Left colon (tissue), 2 donors: ENCODE results near the gene INCENP. TPM values are rescaled to one million over a fixed set of nuclear protein-coding genes. Genes with fewer than 3 reads are reported as not detected.
"Not testable (repeated sequence)": the region's sequence is repeated elsewhere in the genome, so short reads cannot be mapped to it uniquely, and the experiment has no call there.

ENCODE experiments used
- ATAC-seq: fragments of 200-7000 bp; cut with Tn5 transposase; one replicate; pipeline ENCODE4 v1.9.1; 2020; ENCODE audit warnings: mild to moderate bottlenecking, moderate library complexity
- DNase-seq, 2 donors: peaks; one replicate each; pipeline ENCODE4 v3.0.0-alpha.2; 2020
- intact Hi-C, 2 donors: fragments of 100-400 bp; cut with DNase I in 1 of 2; cut with micrococcal nuclease in 1 of 2; formaldehyde crosslinking; loops; one replicate each; pipeline versions ENCODE4 v1.11.2 to v1.14.0; 2022; cut with DNase I, micrococcal nuclease
- long read RNA-seq: library from polyadenylated mRNA; unstranded; transcript quantifications from one replicate; pipeline ENCODE4 v2.0.0, GENCODE V29; 2021
- total RNA-seq, 2 donors: library from RNA; stranded (reverse); fragmentation: NEBNext Ultra II Directional; extraction: Animal tissue kit (Norgen Biotek cat#: 25700); gene quantifications; one replicate each; pipeline ENCODE4 v1.2.1, GENCODE V29; 2021
- donor health status: DM: no; HTN: no; CAD: no.
- donor health status: DM: yes; HTN: yes; CAD: no.

The INCENP gene
- total RNA-seq: 10 to 100 TPM; 23.1 to 29.3 TPM
- long read RNA-seq, partial matches to known transcripts: 1 of 1 reads
- long read RNA-seq, other reads (novel, unspliced or antisense): 0 of 1 reads

DNA sequence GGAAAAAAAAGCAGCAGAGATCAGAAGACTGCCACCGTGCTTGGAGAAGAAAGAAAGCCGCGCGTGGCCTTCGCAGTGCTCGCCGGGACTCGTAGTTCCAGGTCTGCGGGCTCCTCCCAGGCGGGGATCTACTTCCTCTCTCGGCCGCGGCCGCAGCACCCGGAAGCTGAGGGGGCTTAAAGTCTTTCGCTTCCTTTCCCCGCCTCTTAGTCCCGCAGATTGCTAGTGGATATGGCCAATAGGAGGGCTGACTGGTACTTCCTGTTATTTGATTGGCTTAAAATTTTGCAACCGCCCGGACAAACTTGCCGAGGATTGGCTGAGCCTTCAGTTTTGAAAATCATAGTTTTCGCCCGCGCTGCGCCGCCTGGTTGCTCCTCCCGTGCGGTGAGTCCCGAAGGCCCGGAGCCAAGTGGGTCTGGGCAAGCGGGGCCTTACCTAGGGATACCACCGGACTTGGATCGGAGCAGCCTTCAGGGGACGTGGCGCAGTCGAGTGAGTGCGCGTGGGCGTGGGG is at the start of gene INCENP:
Gene INCENP, plus strand, starts transcription at position 343 of the 517 bp plus-strand sequence. CDS start 4,151 bp downstream, outside the sequence.
- DNase-seq (peak; percentile 95 to 97), ATAC-seq (peak; percentile 98)
- intact Hi-C loops: no loop called here

DNA sequence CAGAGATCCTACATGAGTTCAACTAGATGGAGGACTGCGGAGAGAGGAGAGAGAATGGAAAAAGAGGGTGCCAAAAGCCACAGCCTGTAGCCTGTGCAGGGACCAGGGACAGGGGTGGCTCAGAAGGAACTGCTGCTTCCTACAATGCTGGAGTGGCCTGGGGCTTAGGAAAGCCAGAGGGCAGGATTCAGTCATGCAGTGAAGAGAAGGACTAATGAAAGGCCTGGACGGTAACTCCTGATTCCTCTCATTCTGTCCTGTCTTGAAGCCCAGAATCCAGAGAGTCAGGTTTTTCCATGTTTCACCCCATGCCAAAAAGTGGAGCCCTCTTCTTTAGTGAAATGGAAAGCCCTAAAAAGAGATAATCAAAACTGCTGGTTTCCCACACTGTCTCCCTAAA is 48.4 kb upstream of the INCENP start:
- DNase-seq (no peak), ATAC-seq (no peak)
- intact Hi-C loops: no loop called here

DNA sequence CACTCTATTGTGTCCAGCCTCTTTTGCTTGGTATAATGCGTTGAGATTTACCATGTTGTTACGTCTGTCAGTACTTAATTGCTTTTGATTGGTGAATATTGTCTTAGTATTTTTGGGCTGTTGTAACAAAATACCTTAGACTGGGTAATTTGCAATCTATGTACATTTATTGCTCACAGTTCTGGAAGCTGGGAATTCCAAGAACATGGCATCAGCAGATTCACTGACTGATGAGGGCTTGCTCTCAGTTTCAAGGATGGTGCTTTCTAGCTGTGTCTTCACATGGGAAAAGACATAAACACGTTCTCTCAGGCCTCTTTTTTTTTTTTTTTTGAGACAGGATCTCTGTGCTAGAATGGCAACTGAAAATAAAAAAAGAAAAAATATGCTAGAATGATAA is 46.7 kb upstream of the INCENP start:
- ATAC-seq (no peak), DNase-seq (no peak)
- intact Hi-C loops: no loop called here

DNA sequence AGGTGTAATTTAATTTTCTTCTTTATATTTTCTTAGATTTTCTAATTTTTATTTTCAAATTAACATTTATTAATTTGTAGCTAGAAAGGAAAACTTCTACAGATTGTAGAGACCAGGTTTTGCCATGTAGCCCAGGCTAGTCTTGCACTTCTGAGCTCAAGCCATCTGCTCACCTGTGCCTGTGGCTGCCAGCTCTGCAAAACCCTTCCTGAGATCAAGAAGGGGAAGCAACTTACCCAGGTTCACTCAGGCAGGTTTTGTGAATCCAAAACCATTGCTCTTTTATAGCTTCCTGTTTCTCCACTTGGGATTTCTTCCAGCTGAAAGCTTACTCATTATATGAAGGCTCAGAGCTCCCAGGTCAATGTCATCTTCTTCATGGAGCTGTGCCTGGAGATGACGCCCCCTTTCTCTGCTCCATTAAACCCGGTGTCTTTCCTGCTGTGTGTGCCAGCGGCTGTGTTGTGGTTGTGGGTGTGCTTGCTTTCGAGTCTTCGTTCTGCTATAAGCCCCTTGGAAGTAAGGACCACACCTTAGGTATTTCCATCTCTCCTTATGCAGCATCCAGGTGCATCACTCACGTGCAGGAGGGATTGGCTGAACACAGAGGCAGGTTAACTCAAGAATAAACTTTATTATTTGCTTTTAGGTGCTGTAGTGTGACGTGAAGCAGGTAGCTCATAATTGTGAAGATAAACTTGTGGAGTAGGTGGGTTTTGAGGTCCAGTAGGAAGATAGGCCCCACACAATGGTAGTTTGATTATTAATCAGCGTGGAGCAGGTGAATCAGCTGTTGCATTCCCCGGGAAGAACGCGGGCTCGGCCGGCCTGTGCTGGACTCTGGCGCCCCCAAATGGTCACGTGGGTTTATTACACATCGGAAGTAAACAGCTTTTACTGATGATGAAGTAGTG is 42.2 kb upstream of the INCENP start:
- DNase-seq (peak; percentile 53 to 79), ATAC-seq (peak; percentile 87)
- intact Hi-C loops: loop anchor here (2.0 to 10.0 kb wide), 3 partner anchors 137 to 187 kb away; partner anchors contain the start of gene FADS3 (in 1 of the 2)

DNA sequence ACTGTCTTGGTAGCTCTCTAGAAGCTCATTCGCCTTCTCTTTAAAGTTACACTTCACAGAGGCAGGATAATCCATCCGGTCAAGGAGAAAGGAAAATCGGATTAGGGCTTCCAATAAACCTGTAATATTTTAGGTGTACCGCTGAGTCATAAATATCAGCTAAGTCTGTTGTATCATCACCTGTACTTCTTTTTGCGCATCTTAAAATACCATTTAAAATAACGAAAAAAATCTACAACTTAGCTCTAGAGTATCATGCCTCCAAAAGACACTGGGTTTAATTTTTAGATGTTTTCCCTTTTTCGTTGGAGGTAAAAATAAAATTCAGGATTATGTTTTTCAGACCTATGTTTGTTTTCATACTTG is 41.5 kb upstream of the INCENP start:
- no peak for DNase-seq
- intact Hi-C loops: loop anchor here (10.0 kb wide), 2 partner anchors 137 to 187 kb away; partner anchors contain the start of gene FADS3 (in 1 of the 2)
- no peak for ATAC-seq

DNA sequence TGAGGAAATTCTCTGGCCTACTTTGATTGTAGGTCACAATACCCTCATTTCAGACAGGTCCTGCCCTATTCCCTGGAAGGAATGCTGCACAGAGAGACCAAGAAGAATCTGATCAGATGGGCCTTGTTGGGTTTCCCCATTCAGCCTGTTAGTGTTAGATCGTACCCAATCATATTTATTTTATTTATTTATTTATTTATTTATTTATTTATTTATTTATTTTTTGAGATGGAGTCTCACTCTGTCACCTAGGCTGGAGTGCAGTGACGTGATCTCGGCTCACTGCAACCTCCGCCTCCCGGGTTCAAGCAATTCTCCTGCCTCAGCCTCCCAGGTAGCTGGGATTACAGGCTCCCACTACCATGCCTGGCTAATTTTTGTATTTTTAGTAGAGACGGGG is 39.0 kb upstream of the INCENP start:
- intact Hi-C loops: loop anchor here (10.0 kb wide), 2 partner anchors 140 to 190 kb away; partner anchors contain the start of gene FADS3 (in 1 of the 2)
- ATAC-seq, DNase-seq: not testable (repeated sequence)

DNA sequence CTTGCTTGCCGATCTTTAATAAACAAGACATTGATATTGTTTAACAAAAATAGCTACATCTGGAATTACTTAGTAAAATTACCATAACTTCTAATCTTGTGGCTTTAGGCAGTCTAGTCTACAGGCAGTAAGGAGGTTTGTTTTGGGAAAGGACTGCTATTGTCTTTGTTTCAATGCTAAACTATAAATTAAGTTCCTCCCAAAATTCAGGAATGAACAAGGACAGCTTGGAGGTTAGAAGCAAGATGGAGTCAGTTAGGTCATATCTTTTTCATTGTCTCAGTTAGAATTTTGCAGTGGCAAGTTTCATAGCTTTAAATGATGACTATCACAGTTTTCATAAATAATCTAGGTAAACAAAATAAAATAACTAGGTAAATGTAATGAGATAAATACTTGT is 36.1 kb upstream of the INCENP start:
- ATAC-seq: no peak
- intact Hi-C loops: loop anchor here (10.0 kb wide), 2 partner anchors 143 to 193 kb away; partner anchors contain the start of gene FADS3 (in 1 of the 2)
- DNase-seq: no peak

DNA sequence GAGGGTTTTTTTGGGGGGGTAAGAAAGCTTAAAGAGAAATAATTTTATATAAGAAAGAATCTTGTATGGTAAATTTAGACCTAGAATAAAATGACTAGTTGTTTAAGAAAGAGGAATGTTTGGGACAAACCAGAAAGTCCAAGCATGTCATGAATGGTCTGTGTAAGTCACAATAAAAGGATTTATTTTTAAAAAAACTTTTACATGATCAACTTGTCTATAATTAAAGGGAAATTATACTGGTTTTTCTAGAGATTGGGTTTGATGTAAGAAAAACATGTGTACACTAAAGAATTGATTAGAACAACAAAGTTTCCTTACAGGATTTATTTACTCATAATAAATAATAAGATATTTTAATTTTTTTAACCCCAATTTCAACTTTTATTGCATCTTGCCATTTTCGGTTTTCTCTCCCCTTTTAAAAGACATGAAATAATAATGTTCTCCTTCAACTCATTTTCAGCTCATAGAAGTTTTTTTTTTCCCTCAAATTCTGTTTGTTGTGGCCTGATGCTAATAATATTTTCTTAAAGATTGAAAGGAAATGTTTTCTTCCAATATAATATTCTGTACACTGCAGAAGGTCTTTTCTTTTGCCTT is 35.4 kb upstream of the INCENP start:
- intact Hi-C loops: loop anchor here (10.0 kb wide), 2 partner anchors 144 to 194 kb away; partner anchors contain the start of gene FADS3 (in 1 of the 2)
- DNase-seq (no peak), ATAC-seq (no peak)

DNA sequence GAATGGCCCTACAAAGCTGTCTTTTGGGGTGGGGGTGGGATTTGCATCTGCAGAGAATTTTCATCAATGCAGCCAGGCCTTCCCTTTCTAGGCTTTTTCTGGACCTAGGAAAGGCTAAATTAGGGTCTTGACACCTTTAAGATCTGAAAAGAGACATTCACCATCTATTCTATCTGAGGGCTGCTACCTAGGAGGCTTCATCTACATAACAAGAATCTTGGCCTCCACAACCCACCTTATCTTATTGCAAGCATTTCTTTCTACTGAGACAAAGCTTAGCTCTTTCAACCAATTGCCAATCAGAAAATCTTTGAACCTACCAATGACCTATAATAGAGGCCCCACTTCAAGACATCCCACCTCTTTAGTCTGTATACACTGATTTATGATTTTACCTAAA is 20.7 kb upstream of the INCENP start:
- DNase-seq (no peak), ATAC-seq (no peak)
- intact Hi-C loops: no loop called here

DNA sequence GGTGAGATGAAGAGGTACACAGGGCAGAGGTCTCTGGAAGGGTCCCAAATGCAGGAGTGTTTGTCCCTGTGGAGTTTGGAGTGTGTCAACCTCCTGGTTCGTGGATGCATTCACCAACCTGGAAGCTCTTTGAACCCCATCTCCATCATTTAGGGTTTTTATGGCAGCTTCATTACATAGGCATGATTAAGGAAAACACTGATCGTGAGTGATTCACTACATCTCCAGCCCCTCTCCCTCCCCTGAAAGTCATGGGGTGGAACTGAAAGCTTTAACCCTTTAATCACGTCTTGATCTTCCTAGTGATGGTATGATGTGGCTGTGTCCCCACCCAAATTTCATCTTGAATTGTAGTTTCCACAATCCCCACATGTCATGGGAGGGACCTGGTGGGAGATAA is 19.8 kb upstream of the INCENP start:
- intact Hi-C loops: no loop called here
- DNase-seq (no peak), ATAC-seq (no peak)

DNA sequence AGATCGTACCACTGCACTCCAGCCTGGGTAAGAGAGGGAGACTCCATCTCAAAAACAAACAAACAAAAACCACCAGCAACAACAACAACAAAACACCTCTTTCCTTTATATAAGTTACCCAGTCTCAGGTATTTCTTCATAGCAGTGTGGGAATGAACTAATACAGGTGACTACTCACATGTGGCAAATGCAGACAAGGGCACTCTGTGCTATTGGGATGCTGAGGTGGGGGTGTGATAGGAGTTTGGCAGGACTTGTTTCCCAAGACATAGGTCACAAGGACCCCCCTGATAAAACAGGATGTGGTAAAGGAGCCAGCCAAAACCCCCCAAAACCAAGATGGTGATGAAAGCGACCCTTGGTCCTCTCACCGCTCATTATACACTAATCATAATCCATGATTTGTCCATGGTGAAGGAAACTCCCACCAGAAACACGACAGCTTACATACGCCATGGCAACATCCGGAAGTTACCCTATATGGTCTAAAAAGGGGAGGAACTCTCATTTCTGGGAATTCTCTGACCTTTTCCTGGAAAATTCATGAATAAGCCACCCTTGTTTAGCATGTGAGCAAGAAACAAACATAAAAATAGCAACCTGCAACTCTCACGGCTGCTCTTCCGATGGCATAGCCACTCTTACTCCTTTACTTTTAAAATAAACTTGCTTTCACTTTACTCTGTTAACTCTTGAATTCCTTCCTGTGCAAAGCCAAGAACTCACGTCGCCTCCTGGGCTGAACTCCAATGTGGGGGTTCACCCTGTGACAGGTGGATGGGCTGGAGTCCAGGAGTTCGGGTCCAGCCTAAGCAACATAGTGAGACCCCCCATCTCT is 18.8 kb upstream of the INCENP start:
- DNase-seq (no peak), ATAC-seq (peak; percentile 26)
- intact Hi-C loops: no loop called here

DNA sequence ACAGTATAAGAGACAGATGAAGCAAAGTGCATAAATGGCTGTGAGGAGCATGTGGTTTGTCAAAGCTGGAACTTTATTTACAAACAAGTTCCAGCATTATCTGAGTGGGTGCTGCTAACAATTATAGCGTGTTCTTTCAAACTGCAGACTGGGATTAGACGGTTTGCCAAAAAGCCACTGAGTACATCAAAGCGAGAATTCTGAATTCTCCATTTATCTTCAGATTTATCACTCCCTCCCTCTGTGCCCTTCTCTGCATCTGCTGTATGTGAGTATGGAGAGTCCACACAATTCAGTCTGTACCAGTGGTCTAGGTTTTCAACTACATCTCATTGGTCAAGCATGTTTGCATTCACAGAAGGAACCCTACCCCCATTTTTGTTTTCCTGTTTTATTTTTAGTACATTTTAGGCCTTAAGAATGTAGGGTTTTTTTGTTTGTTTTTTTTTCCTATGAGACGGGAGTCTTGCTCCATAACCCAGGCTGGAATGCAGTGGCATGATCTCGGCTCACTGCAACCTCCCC is 18.1 kb upstream of the INCENP start:
- intact Hi-C loops: no loop called here

DNA sequence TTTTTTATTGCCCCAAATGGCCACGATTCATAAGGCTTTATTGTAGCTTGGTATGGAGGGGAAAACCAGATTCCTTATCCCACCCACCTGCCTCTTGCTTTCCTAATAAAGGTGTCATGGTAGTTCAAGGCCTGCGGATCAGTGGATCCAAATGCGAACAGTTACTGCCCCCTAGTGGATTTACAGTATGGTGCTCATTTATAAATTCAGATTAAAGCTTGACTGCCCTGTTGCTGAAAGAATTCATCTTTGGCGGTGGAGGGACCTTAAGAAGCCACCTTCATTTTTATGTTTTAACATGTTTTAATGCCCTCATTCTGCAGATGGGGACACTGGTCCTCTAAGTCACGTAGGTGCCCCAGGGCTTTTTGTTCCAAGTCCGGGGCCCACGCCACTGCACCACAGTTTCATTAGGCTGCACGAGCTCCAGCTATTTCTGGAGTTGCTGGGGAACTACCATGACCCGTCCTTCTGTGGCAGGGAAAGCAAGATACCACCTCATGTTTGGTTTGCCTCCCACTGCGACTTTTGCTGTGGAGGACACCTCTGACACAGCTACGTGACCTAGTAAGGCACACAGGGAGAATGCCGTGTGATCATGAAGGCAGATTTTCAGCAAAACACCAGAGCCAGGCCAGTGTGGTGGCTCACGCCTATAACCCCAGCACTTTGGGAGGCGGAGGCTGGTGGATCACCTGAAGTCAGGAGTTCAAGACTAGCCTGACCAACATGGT is 15.6 kb upstream of the INCENP start:
- ATAC-seq (peak; percentile 58), DNase-seq (no peak)

More for the DNA sequence above, 18.1 kb upstream of the INCENP start:
- no peak for ATAC-seq
- DNase-seq: no peak

DNA sequence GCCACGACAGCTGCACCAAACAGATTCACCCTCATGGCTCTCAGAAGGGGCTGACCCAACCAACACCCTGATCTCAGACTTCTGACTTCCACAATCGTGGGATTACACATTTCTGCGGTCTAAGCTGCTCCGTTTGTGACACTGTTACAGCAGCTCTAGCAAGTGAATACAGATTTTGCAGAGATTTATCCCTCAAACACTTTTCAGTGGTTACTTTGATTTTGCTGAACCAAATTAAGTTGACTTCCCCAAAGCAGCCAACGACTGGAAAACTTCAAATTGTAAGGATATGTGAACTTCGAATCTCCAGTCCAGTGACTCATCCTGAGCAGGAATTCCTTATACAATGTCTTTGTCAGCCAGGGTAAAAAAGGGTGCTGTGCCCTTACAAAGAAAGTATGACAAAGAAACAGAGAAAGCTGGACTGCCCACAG is 14.8 kb upstream of the INCENP start:
- no peak for DNase-seq
- intact Hi-C loops: no loop called here

More for the DNA sequence above, 15.6 kb upstream of the INCENP start:
- intact Hi-C loops: no loop called here

DNA sequence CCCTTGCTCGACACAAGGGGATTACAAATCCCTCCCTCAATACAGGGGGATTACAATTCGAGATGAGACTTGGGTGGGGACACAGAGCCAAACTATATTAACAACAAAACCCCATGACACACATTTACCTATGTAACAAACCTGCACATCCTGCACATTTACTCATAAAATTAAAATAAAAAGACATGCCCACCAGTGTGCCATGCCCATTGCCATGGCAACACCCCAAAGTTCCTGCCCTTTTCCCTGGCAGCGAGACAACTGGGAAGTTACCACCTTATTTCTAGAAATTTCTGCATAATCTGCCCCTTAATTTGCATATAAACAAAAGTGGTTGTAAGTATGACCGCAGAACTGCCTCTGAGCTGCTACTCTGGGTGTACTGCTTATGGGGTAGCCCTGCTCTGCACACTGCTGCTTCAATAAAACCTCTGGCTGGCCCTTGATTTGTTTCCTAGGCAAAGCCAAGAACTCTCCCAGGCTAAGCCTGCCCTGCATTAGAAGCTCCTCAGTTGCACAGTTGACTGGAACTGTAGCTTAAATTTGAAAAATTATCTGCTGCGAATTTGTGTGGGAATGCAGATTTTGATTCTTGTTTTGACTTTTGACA is 8.6 kb upstream of the INCENP start:
- DNase-seq (no peak), ATAC-seq (no peak)
- intact Hi-C loops: no loop called here

More for the DNA sequence above, 14.8 kb upstream of the INCENP start:
- no peak for ATAC-seq

DNA sequence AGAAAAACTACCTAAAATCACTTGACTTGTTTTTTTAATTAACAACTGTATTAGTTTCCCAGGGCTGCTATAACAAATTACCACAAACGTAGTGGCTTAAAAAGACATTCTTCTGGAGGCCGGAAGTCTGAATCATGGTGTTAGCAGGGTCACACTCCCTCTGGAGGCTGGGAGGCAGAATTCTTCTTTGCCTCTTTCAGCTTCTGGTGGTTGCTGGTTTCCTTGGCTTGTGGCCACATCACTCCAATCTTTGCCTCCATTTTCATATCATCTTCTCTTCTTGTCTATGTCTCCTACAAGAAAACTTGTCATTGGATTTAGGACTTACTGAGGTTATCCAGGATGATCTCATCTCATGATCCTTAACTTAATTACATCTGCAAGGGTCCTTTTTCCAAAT is 7.4 kb upstream of the INCENP start:
- ATAC-seq: no peak
- no peak for DNase-seq
- intact Hi-C loops: no loop called here

DNA sequence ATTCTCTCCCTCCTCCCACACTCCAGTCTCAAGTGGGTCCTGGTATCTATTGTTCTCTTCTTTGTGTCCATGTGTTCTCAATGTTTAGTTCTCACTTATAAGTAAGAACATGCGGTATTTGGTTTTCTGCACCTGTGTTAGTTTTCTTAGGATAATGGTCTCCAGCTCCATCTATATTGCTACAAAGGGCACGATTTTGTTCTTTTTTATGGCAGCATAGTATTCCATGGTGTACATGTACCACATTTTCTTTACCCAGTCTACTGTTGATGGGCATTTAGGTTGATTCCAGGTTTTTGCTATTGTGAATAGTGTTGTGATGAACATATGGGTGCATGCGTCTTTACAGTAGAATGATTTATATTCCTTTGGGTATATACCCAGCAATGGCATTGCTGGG is 4.2 kb upstream of the INCENP start:
- DNase-seq (no peak), ATAC-seq (no peak)
- intact Hi-C loops: no loop called here
